GM19351 (cell line): ENCODE results near the gene LRFN2.

Experiments
- ATAC-seq: cut with Tn5 transposase; IDR thresholded peaks from one replicate; pipeline ENCODE4 v1.9.1; 2021; ENCODE audit warnings: mild to moderate bottlenecking, moderate library complexity; ENCODE audit not compliant: unreplicated experiment

Gene LRFN2

GRCh38 chr6:40353197-40353966 lies 233.8 kb downstream of the LRFN2 start:
- no peak for ATAC-seq

GRCh38 chr6:40352527-40353170 lies 234.5 kb downstream of the LRFN2 start:
- no peak for ATAC-seq

- ATAC-seq = no peak
These were observed 235.2 kb downstream of the LRFN2 start for GRCh38 chr6:40352006-40352405.

- ATAC-seq = no peak
These were observed 236.4 kb downstream of the LRFN2 start for GRCh38 chr6:40350747-40351217.

GRCh38 chr6:40349901-40350746 lies 237.0 kb downstream of the LRFN2 start:
- no peak for ATAC-seq

- no peak for ATAC-seq
These were observed 237.9 kb downstream of the LRFN2 start for GRCh38 chr6:40349123-40349900.

- ATAC-seq = no peak
These were observed 238.6 kb downstream of the LRFN2 start for GRCh38 chr6:40348591-40348990.

GRCh38 chr6:40347571-40348011 lies 239.6 kb downstream of the LRFN2 start:
- no peak for ATAC-seq

- no peak for ATAC-seq
These were observed 240.9 kb downstream of the LRFN2 start for GRCh38 chr6:40346246-40346645.

- no peak for ATAC-seq
These were observed 242.5 kb downstream of the LRFN2 start for GRCh38 chr6:40344566-40345167.

- ATAC-seq = no peak
These were observed 243.1 kb downstream of the LRFN2 start for GRCh38 chr6:40343877-40344565.

GRCh38 chr6:40343318-40343876 lies 243.8 kb downstream of the LRFN2 start:
- no peak for ATAC-seq

- no peak for ATAC-seq
These were observed 244.4 kb downstream of the LRFN2 start for GRCh38 chr6:40342723-40343122.

GRCh38 chr6:40341726-40342125 lies 245.4 kb downstream of the LRFN2 start:
- ATAC-seq = no peak
